ENCODE data around the gene ADRB2. TPM values are rescaled to one million over a fixed set of nuclear protein-coding genes. Genes with fewer than 3 reads are reported as not detected.
A peak's percentile ranks its signal among the peaks of the same experiment; 100 is the strongest.

Gene ADRB2
- total RNA-seq, 1 donor from 2014 or later: 3.2 TPM

DNA sequence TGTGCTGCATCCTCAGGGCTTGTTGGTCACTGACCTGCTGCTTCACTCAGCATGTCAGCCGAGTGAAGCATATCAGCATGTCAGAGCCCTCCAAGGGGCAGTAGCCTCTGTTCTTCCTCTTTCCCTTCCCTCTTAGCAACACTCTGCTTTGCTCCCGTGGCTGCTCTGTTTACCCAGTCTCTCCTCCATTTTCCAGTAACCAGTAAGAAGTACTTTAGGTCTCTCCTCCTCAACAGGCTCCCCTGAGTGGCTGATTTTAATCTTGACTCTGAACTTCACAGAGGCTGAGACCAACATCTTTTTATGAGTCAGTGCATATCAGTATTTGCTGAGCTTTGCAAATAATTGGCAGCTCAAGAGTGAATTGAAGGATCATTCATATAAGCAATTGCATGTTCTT lies 18.6 kb upstream of the ADRB2 start:
- H3K27ac Mint-ChIP-seq: peak overlapping the region; percentile 93
- intact Hi-C loops (cut with micrococcal nuclease): loop anchor here (2.0 to 10.0 kb wide), 3 partner anchors 67 to 1003 kb away; no protein-coding TSS in a partner anchor
- H3K36me3 Mint-ChIP-seq (ENCODE audit: low read depth): no peaks in the 10 kb centered on the region
- H3K4me3 Mint-ChIP-seq: peak overlapping the region; percentile 15
- no peaks in the 10 kb centered on the region for H3K27me3 Mint-ChIP-seq
- ChIA-PET CTCF (interaction anchor here (1.1 to 2.0 kb wide), 2 partner anchors 13 to 35 kb away, joined by 3 to 6 read pairs; no protein-coding TSS in a partner anchor), POLR2A (interaction anchor here (1.5 to 3.8 kb wide), 3 partner anchors 13 to 24 kb away, joined by 4 to 19 read pairs (median 12); partner anchors contain the start of gene ADRB2)
- TF ChIP-seq, protein P1, sequence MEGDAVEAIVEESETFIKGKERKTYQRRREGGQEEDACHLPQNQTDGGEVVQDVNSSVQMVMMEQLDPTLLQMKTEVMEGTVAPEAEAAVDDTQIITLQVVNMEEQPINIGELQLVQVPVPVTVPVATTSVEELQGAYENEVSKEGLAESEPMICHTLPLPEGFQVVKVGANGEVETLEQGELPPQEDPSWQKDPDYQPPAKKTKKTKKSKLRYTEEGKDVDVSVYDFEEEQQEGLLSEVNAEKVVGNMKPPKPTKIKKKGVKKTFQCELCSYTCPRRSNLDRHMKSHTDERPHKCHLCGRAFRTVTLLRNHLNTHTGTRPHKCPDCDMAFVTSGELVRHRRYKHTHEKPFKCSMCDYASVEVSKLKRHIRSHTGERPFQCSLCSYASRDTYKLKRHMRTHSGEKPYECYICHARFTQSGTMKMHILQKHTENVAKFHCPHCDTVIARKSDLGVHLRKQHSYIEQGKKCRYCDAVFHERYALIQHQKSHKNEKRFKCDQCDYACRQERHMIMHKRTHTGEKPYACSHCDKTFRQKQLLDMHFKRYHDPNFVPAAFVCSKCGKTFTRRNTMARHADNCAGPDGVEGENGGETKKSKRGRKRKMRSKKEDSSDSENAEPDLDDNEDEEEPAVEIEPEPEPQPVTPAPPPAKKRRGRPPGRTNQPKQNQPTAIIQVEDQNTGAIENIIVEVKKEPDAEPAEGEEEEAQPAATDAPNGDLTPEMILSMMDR (IDR thresholded peaks at IDR 0.05): no peak
- ATAC-seq (ENCODE audit: low read depth) (peak; percentile 23), DNase-seq (no peak)
- no peaks in the 10 kb centered on the region for H3K9me3 Mint-ChIP-seq
- H3K4me1 Mint-ChIP-seq: peaks cover 77% of the 10 kb centered on the region

DNA sequence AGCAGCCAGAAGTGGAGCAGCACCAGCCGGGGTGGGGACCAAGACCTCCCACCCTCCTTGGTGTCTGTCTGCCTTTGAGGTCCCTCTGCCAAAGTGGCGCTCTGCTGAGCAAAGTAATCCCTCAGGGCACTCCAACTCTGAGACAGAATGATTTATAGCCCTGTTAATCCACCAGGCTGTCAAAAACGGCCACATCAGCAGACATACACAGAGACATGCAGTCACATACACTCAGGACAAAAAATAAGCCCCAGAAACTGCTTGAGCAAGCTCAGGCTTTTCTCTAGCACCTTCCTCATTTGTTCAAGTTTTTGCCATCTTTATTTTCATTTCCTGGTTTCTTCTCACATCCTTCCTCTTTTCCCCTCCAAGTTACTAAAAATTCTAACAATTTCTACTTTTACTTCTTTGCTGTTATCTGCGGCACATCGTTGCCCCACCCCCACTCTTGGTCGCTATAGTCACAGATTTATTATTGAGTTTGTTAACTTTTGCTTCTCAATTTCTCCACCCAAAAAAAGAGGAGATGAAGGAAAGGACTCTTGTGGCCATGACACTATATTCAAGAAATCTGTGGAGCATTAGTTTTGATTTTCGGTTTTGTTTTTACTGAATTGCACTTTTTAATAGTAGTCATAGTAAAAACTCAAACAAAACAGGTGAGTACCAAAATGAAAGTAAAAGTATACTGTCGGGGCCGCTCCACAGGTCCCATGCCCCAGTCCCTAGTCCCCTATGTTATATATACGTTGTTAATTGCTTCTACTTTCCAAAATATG lies 17.4 kb upstream of the ADRB2 start:
- POLR2A ChIA-PET: interaction anchor here (0.7 to 2.4 kb wide), 3 partner anchors 21 to 68 kb away, joined by 3 to 12 read pairs (median 3); no protein-coding TSS in a partner anchor
- Mint-ChIP-seq H3K4me3 (peak overlapping the region; percentile 83), H3K4me1 (peaks cover 83% of the 10 kb centered on the region), H3K27ac (peak overlapping the region; percentile 93), H3K9me3 (no peaks in the 10 kb centered on the region), H3K36me3 (ENCODE audit: low read depth) (no peaks in the 10 kb centered on the region), H3K27me3 (no peaks in the 10 kb centered on the region)
- TF ChIP-seq, protein P1 (IDR thresholded peaks at IDR 0.05): no peak
- CTCF ChIA-PET: interaction anchor here (1.2 to 2.0 kb wide), 2 partner anchors 12 to 153 kb away, joined by 5 to 6 read pairs; no protein-coding TSS in a partner anchor
- DNase-seq (peak; percentile 31), ATAC-seq (ENCODE audit: low read depth) (peak; percentile 66)
- intact Hi-C loops (cut with micrococcal nuclease): loop anchor here (1.0 to 10.0 kb wide), 10 partner anchors 8 to 1004 kb away; partner anchors contain the start of genes ADRB2 and FBXO38

- intact Hi-C loops (cut with micrococcal nuclease): loop anchor here (1.0 to 10.0 kb wide), 10 partner anchors 7 to 1005 kb away; partner anchors contain the start of genes ADRB2 and FBXO38
- TF ChIP-seq, protein P1 (IDR thresholded peaks at IDR 0.05): no peak
Observed at GRCh38 chr5:148809781-148810524, 16.5 kb upstream of the ADRB2 start.

GRCh38 chr5:148810823-148811222 lies 15.6 kb upstream of the ADRB2 start:
- Mint-ChIP-seq H3K27ac (peak overlapping the region; percentile 93), H3K4me3 (peak overlapping the region; percentile 66)
- no peak for DNase-seq

More at GRCh38 chr5:148809781-148810524, 16.5 kb upstream of the ADRB2 start:
- H3K27me3 Mint-ChIP-seq: no peaks in the 10 kb centered on the region
- ATAC-seq (ENCODE audit: low read depth): no peak
- H3K27ac Mint-ChIP-seq: peak overlapping the region; percentile 93
- ChIA-PET CTCF (interaction anchor here (1.2 to 2.0 kb wide), 3 partner anchors 11 to 152 kb away, joined by 5 to 7 read pairs (median 6); no protein-coding TSS in a partner anchor), POLR2A (no interaction called here)
- no peak for DNase-seq
- peak overlapping the region; percentile 83 for H3K4me3 Mint-ChIP-seq
- H3K9me3 Mint-ChIP-seq: no peaks in the 10 kb centered on the region
- H3K36me3 Mint-ChIP-seq (ENCODE audit: low read depth): no peaks in the 10 kb centered on the region
- peaks cover 79% of the 10 kb centered on the region for H3K4me1 Mint-ChIP-seq

More at GRCh38 chr5:148810823-148811222, 15.6 kb upstream of the ADRB2 start:
- Mint-ChIP-seq H3K9me3 (no peaks in the 10 kb centered on the region), H3K4me1 (peaks cover 78% of the 10 kb centered on the region), H3K27me3 (no peaks in the 10 kb centered on the region), H3K36me3 (ENCODE audit: low read depth) (no peaks in the 10 kb centered on the region)
- no peak for ATAC-seq (ENCODE audit: low read depth)
- TF ChIP-seq, protein P1 (IDR thresholded peaks at IDR 0.05): no peak
- ChIA-PET POLR2A (no interaction called here), CTCF (interaction anchor here (0.9 to 1.8 kb wide), 2 partner anchors 17 to 69 kb away, joined by 3 to 7 read pairs; no protein-coding TSS in a partner anchor)
- intact Hi-C loops (cut with micrococcal nuclease): no loop called here

Measured in activated B cell treated with CpG ODN at 0.5 μM for 24 hours (primary cell).